Neuronal stem cell (in vitro differentiated cells): Measurements from ENCODE around the gene TIGD1.

Source experiments
- DNase-seq: peaks from one replicate; pipeline ENCODE4 v3.0.0-alpha.2; 2013; ENCODE audit warnings: low spot score
- H2AFZ ChIP-seq: one replicate; pipeline ENCODE4 v1.6.1; 2013; ENCODE audit warnings: mild to moderate bottlenecking, low read length, inconsistent platforms
- H2AK5ac ChIP-seq: 2 replicates; pipeline ENCODE4 v1.6.1; 2013; ENCODE audit warnings: low read depth, mild to moderate bottlenecking, inconsistent platforms, low read length, moderate library complexity, mixed read lengths
- H2BK120ac ChIP-seq: 2 replicates; pipeline ENCODE4 v1.6.1; 2013; ENCODE audit warnings: low read depth, mild to moderate bottlenecking, inconsistent platforms, low read length, moderate library complexity, mixed read lengths
- H2BK12ac ChIP-seq: one replicate; pipeline ENCODE4 v1.6.1; 2013; ENCODE audit warnings: low read length, inconsistent platforms
- H2BK15ac ChIP-seq: 2 replicates; pipeline ENCODE4 v1.6.1; 2013; ENCODE audit warnings: mild to moderate bottlenecking, low read length, inconsistent platforms, mixed read lengths
- H2BK5ac ChIP-seq: one replicate; pipeline ENCODE4 v1.6.1; 2013; ENCODE audit warnings: inconsistent platforms, mild to moderate bottlenecking, low read length, moderate library complexity
- H3K14ac ChIP-seq: one replicate; pipeline ENCODE4 v1.6.1; 2013; ENCODE audit warnings: low read length, inconsistent platforms
- H3K18ac ChIP-seq: 2 replicates; pipeline ENCODE4 v1.6.1; 2013; ENCODE audit warnings: low read length, inconsistent platforms
- H3K23ac ChIP-seq: 2 replicates; pipeline ENCODE4 v1.6.1; 2013; ENCODE audit warnings: low read depth, mild to moderate bottlenecking, mixed read lengths, low read length, inconsistent platforms; ENCODE audit not compliant: poor library complexity
- H3K27ac ChIP-seq: replicated peaks from 3 replicates; pipeline ENCODE4 v1.5.1; 2013; ENCODE audit warnings: low read length, inconsistent platforms
- H3K27me3 ChIP-seq, 3 experiments: 2 replicates each; pipeline ENCODE4 v1.6.1; 2013; ENCODE audit warnings: low read length in 3 of 3, mild to moderate bottlenecking in 2 of 3, inconsistent platforms in 1 of 3, low read depth in 1 of 3, mixed read lengths in 1 of 3, moderate library complexity in 1 of 3; ENCODE audit not compliant: control insufficient read depth in 3 of 3, insufficient read depth in 3 of 3
- H3K36me3 ChIP-seq, 2 donors: replicated peaks in 1 of 2; 2 replicates each; pipeline ENCODE4 v1.6.1; 2013; ENCODE audit warnings: low read length in 2 of 2; ENCODE audit not compliant: control insufficient read depth in 2 of 2, insufficient read depth in 2 of 2
- H3K4ac ChIP-seq: 2 replicates; pipeline ENCODE4 v1.6.1; 2013; ENCODE audit warnings: inconsistent platforms, mild to moderate bottlenecking, low read length, moderate library complexity
- H3K4me1 ChIP-seq, 2 donors: 1 replicate in 1 of 2; 2 replicates in 1 of 2; pipeline ENCODE4 v1.6.1; 2013; ENCODE audit warnings: low read length in 2 of 2, low read depth in 1 of 2; ENCODE audit not compliant: control insufficient read depth in 2 of 2, insufficient read depth in 1 of 2
- H3K4me2 ChIP-seq: one replicate; pipeline ENCODE4 v1.6.1; 2013; ENCODE audit warnings: mild to moderate bottlenecking, low read length, inconsistent platforms; ENCODE audit not compliant: insufficient read depth, poor library complexity, severe bottlenecking
- H3K4me3 ChIP-seq, 2 donors: 2 replicates each; pipeline ENCODE4 v1.5.1; 2013; ENCODE audit warnings: low read length in 2 of 2, mild to moderate bottlenecking in 2 of 2, inconsistent platforms in 1 of 2, moderate library complexity in 1 of 2
- H3K79me1 ChIP-seq: one replicate; pipeline ENCODE4 v1.6.1; 2013; ENCODE audit warnings: low read depth, mild to moderate bottlenecking, inconsistent platforms, low read length, moderate library complexity
- H3K9ac ChIP-seq: one replicate; pipeline ENCODE4 v1.6.1; 2013; ENCODE audit warnings: mild to moderate bottlenecking, low read depth, low read length, inconsistent platforms; ENCODE audit not compliant: poor library complexity
- H3K9me3 ChIP-seq, 2 donors: replicated peaks in 1 of 2; 2 replicates each; pipeline versions ENCODE3 to v1.6.1; 2013; ENCODE audit warnings: low read length in 2 of 2, mild to moderate bottlenecking in 2 of 2, inconsistent platforms in 1 of 2, low read depth in 1 of 2, mixed read lengths in 1 of 2, moderate library complexity in 1 of 2; ENCODE audit not compliant: control insufficient read depth in 2 of 2, insufficient read depth in 1 of 2
- H4K8ac ChIP-seq: one replicate; pipeline ENCODE4 v1.6.1; 2013; ENCODE audit warnings: low read depth, mild to moderate bottlenecking, inconsistent platforms, low read length, moderate library complexity
- H4K91ac ChIP-seq: one replicate; pipeline ENCODE4 v1.6.1; 2013; ENCODE audit warnings: low read length, low read depth, mild to moderate bottlenecking, inconsistent platforms; ENCODE audit not compliant: poor library complexity
- whole genome bisulfite sequencing, 2 donors: extraction: QIAGEN DNeasy Blood & Tissue Kit; methylation state at CpG; one replicate each; pipeline ENCODE4 v1.1.7; 2013; ENCODE audit warnings: missing lambda C conversion rate in 2 of 2, mixed read lengths in 1 of 2; ENCODE audit not compliant: insufficient read length in 2 of 2, insufficient replicate concordance in 1 of 2; ENCODE audit errors: extremely low coverage in 2 of 2; 5-methylcytosine and 5-hydroxymethylcytosine counted together

Gene TIGD1

DNA sequence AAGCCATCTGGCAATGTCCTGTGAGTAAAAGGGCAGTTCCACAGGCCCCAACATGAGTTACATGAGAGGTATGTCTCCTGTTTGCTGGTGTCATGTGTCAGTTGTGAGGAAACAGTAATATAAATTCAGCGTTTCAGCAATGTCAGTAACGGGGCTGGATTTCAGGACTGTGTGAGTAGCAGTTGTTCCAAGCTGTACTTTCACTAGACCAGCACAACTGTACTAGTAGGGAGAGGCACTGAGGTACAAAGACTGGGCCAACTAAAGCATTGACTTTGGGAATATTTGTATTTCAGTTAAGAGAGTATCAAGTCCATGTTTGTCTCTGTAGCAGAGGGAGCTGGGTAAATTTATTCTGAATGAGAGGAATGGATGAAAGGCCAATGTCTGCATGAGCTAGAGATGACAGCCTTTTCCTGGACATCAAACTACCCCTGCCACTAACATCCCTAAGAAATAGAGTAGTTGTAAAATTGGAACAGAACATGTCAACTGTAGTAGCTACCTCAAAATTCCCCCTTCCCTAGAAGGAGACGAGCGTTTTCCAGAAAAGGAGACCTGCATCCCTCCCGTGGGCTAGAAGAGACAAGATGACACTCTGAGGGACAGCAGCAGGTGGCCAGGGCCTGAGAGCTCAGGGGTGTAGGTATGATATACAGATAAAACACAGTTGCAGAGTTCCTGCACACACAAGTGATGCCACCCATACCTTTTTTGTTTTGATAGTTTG, 24.5 kb upstream of the TIGD1 start:
- H3K27me3 ChIP-seq, result no peaks in the 10 kb centered on the region
- no peak overlapping the region for H3K4me3 ChIP-seq
- no peak overlapping the region for H3K9ac ChIP-seq
- H3K36me3 ChIP-seq, result peaks cover 15 to 92% of the 10 kb centered on the region in 2 donors
- no peaks in the 10 kb centered on the region for H3K9me3 ChIP-seq
- no peak overlapping the region for H2BK120ac ChIP-seq
- no peak overlapping the region for H2BK5ac ChIP-seq
- H3K14ac ChIP-seq, result no peak overlapping the region
- H4K91ac ChIP-seq, result no peak overlapping the region
- no peak overlapping the region for H2BK15ac ChIP-seq
- no peak overlapping the region for H3K27ac ChIP-seq
- WGBS, 2 donors, result no CpG with 5 or more reads among the region's 5 CpGs
- no peak overlapping the region for H4K8ac ChIP-seq
- no peak for DNase-seq
- H3K79me1 ChIP-seq, result no peaks in the 10 kb centered on the region
- no peak overlapping the region for H2BK12ac ChIP-seq
- no peak overlapping the region for H2AFZ ChIP-seq
- H3K4ac ChIP-seq, result no peak overlapping the region
- H2AK5ac ChIP-seq, result no peak overlapping the region
- no peak overlapping the region for H3K18ac ChIP-seq
- H3K4me2 ChIP-seq, result no peak overlapping the region
- H3K4me1 ChIP-seq, result peaks cover 4 to 16% of the 10 kb centered on the region in 2 donors
- no peak overlapping the region for H3K23ac ChIP-seq

DNA sequence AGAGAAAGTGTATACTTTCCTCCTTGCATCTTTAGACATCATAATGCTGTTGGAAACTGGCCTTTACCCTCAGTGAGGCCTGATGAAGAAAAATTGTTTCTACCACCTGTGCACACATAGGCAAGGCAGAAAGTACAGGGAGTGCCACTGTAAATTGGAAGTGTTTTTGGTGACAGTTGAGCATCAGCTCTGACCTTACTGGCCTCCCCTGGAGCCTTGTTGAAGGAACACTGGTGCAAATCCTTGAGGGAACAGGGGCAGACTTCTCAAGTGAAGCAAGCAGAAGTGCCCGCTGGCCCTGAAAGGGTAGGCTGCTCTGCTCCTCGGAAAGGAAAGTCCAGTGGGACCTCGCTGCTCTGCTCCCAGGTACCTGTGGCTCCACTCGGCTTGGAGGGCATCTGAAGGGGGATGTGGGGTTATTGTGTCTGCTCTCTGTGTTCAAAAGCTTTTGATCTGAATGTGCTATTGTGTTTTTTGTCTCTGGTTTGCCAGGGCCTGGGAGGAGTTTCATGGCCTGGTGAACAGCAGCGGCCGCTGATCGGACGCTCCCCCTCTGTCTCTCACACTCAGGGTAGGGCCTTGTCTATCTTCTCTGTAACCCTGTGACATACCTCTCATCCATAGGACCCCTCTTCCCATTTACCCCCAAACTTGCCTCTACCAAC, 23.5 kb upstream of the TIGD1 start:
- H3K4me1 ChIP-seq, result peaks cover 4 to 18% of the 10 kb centered on the region in 2 donors
- no peak overlapping the region for H3K18ac ChIP-seq
- H3K79me1 ChIP-seq, result no peaks in the 10 kb centered on the region
- no peak for DNase-seq
- H3K4me2 ChIP-seq, result no peak overlapping the region
- H2BK120ac ChIP-seq, result no peak overlapping the region
- H3K14ac ChIP-seq, result no peak overlapping the region
- H2AK5ac ChIP-seq, result no peak overlapping the region
- no peaks in the 10 kb centered on the region for H3K27me3 ChIP-seq
- H3K27ac ChIP-seq, result no peak overlapping the region
- no peak overlapping the region for H4K8ac ChIP-seq
- no peak overlapping the region for H4K91ac ChIP-seq
- no peak overlapping the region for H2AFZ ChIP-seq
- no peak overlapping the region for H3K4me3 ChIP-seq
- H3K23ac ChIP-seq, result no peak overlapping the region
- no peaks in the 10 kb centered on the region for H3K9me3 ChIP-seq
- no peak overlapping the region for H3K4ac ChIP-seq
- peaks cover 22 to 93% of the 10 kb centered on the region in 2 donors for H3K36me3 ChIP-seq
- no peak overlapping the region for H2BK5ac ChIP-seq
- WGBS, 2 donors, result no CpG with 5 or more reads among the region's 8 CpGs
- H2BK12ac ChIP-seq, result no peak overlapping the region
- H3K9ac ChIP-seq, result no peak overlapping the region
- no peak overlapping the region for H2BK15ac ChIP-seq

- no peak overlapping the region for H3K9ac ChIP-seq
- no peak for DNase-seq
- H2BK5ac ChIP-seq, result no peak overlapping the region
- H3K4me3 ChIP-seq, result no peak overlapping the region
- no peak overlapping the region for H3K27ac ChIP-seq
- H2AK5ac ChIP-seq, result no peak overlapping the region
- H3K36me3 ChIP-seq, result peaks cover 24 to 95% of the 10 kb centered on the region in 2 donors
- no peak overlapping the region for H4K91ac ChIP-seq
- H3K9me3 ChIP-seq, result no peaks in the 10 kb centered on the region
- H3K4ac ChIP-seq, result no peak overlapping the region
- no peaks in the 10 kb centered on the region for H3K79me1 ChIP-seq
- H3K23ac ChIP-seq, result no peak overlapping the region
- no peak overlapping the region for H2BK12ac ChIP-seq
- H3K4me2 ChIP-seq, result no peak overlapping the region
- H3K4me1 ChIP-seq, result peaks cover 4 to 18% of the 10 kb centered on the region in 2 donors
- H3K27me3 ChIP-seq, result no peaks in the 10 kb centered on the region
- no peak overlapping the region for H4K8ac ChIP-seq
- no peak overlapping the region for H3K18ac ChIP-seq
- H2BK120ac ChIP-seq, result no peak overlapping the region
- H2AFZ ChIP-seq, result no peak overlapping the region
- H2BK15ac ChIP-seq, result no peak overlapping the region
- H3K14ac ChIP-seq, result no peak overlapping the region
Observed at GRCh38 chr2:232573042-232573441, 22.7 kb upstream of the TIGD1 start.

- Histone ChIP-seq H3K4me1 (peaks cover 4 to 10% of the 10 kb centered on the region in 2 donors), H4K91ac (no peak overlapping the region), H3K14ac (no peak overlapping the region), H3K27me3 (no peaks in the 10 kb centered on the region), H2AFZ (no peak overlapping the region), H3K79me1 (no peaks in the 10 kb centered on the region), H2BK5ac (no peak overlapping the region), H2AK5ac (no peak overlapping the region), H3K4me3 (no peak overlapping the region), H3K9ac (no peak overlapping the region), H3K4ac (no peak overlapping the region), H3K23ac (no peak overlapping the region), H3K27ac (no peak overlapping the region), H2BK120ac (no peak overlapping the region), H3K36me3 (peaks cover 34 to 95% of the 10 kb centered on the region in 2 donors), H3K9me3 (no peaks in the 10 kb centered on the region), H3K4me2 (no peak overlapping the region), H2BK15ac (no peak overlapping the region), H4K8ac (no peak overlapping the region), H3K18ac (no peak overlapping the region), H2BK12ac (no peak overlapping the region)
- no peak for DNase-seq
- no CpG with 5 or more reads among the region's 7 CpGs for WGBS, 2 donors
Observed at GRCh38 chr2:232571026-232571474, 20.7 kb upstream of the TIGD1 start.
